ENCODE measurements around the gene IGFL1. TPM values are rescaled to one million over a fixed set of nuclear protein-coding genes. Genes with fewer than 3 reads are reported as not detected.
"Not testable (repeated sequence)": the region's sequence is repeated elsewhere in the genome, so short reads cannot be mapped to it uniquely, and the experiment has no call there.

The IGFL1 gene
- total and polyA plus RNA-seq, 8 donors: 0.50 to 0.88 TPM; not detected in 6

DNA sequence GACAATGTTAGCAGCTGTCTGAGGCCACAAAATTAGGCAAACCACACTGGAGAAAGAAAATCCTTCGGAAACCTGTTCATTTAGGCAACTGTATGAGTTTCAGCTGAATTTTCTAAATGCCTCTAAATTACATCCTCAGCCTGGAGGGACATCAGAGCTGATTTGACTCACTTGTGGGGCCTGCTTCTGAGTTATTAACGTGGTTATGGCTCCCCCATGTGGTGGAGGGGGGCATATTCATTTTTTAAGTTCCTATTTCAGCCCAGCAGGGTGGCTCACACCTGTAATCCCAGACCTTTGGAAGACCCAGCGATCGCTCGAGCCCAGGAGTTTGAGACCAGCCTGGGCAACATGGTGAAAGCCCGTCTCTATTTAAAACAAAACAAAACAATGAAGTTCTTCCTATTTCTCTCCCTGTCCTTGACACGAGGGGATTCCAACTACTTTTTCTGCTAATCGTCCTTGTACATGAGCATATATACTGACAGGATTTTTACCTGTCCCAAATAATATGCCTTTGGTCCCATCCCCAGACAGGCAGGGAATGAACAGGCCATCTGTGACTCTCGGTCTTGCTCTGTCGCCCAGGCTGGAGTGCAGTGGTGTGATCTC, 35.8 kb downstream of the IGFL1 start:
- WGBS, 5 donors: 14 to 22% (median 19%) methylated on average over 10 of the region's 10 CpGs
- TF ChIP-seq EP300 (IDR thresholded peaks at IDR 0.05) (no peak), POLR2AphosphoS5 (IDR thresholded peaks at IDR 0.05) (peak in 1 of 3 donors; percentile 34)
- TF ChIP-seq, protein P1, sequence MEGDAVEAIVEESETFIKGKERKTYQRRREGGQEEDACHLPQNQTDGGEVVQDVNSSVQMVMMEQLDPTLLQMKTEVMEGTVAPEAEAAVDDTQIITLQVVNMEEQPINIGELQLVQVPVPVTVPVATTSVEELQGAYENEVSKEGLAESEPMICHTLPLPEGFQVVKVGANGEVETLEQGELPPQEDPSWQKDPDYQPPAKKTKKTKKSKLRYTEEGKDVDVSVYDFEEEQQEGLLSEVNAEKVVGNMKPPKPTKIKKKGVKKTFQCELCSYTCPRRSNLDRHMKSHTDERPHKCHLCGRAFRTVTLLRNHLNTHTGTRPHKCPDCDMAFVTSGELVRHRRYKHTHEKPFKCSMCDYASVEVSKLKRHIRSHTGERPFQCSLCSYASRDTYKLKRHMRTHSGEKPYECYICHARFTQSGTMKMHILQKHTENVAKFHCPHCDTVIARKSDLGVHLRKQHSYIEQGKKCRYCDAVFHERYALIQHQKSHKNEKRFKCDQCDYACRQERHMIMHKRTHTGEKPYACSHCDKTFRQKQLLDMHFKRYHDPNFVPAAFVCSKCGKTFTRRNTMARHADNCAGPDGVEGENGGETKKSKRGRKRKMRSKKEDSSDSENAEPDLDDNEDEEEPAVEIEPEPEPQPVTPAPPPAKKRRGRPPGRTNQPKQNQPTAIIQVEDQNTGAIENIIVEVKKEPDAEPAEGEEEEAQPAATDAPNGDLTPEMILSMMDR (IDR thresholded peaks at IDR 0.05): peak in 5 of 7 experiments; percentile 76 to 93 (median 90)
- Histone ChIP-seq H3K4me3 (no peak overlapping the region), H3K9me3 (no peaks in the 10 kb centered on the region), H3K36me3 (no peaks in the 10 kb centered on the region), H3K27ac (no peak overlapping the region), H3K4me1 (peaks cover 0 to 14% (median 0%) of the 10 kb centered on the region in 4 donors), H3K27me3 (peaks cover 0 to 70% (median 7%) of the 10 kb centered on the region in 3 donors)
- DNase-seq: peak; percentile 74 to 93
- intact Hi-C loops (cut with DNase I; ENCODE audit: low total_unique reads): no loop called here

DNA sequence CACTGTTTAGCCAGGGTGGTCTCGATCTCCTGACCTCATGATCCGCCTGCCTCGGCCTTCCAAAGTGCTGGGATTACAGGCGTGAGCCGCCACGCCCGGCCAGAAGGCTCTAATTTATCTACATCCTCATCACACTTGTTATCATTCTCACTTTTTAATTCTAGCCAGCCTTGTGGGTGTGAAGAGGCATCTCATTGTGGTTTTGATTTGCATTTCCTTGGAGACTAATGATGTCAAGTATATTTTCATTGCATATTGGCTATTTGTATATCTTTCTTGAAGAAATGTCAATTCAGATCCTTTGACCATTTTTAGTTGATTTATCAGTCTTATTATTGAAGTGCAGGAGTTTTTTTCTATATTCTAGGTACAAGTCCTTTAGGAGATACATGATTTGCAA, 39.6 kb downstream of the IGFL1 start:
- H3K4me1 ChIP-seq: no peaks in the 10 kb centered on the region
- no peak overlapping the region for H3K4me3 ChIP-seq
- 78 to 86% (median 79%) methylated on average over 7 of the region's 7 CpGs for WGBS, 5 donors
- TF ChIP-seq, protein P1 (IDR thresholded peaks at IDR 0.05): no peak
- TF ChIP-seq POLR2A (IDR thresholded peaks at IDR 0.05): no peak
- TF ChIP-seq POLR2AphosphoS5 (IDR thresholded peaks at IDR 0.05): no peak
- no peak for TF ChIP-seq EP300 (IDR thresholded peaks at IDR 0.05)
- no peaks in the 10 kb centered on the region for H3K9me3 ChIP-seq
- H3K27ac ChIP-seq: no peak overlapping the region
- peaks cover 0 to 68% (median 10%) of the 10 kb centered on the region in 3 donors for H3K27me3 ChIP-seq
- intact Hi-C loops (cut with DNase I; ENCODE audit: low total_unique reads): no loop called here
- no peaks in the 10 kb centered on the region for H3K36me3 ChIP-seq
- no peak for DNase-seq

DNA sequence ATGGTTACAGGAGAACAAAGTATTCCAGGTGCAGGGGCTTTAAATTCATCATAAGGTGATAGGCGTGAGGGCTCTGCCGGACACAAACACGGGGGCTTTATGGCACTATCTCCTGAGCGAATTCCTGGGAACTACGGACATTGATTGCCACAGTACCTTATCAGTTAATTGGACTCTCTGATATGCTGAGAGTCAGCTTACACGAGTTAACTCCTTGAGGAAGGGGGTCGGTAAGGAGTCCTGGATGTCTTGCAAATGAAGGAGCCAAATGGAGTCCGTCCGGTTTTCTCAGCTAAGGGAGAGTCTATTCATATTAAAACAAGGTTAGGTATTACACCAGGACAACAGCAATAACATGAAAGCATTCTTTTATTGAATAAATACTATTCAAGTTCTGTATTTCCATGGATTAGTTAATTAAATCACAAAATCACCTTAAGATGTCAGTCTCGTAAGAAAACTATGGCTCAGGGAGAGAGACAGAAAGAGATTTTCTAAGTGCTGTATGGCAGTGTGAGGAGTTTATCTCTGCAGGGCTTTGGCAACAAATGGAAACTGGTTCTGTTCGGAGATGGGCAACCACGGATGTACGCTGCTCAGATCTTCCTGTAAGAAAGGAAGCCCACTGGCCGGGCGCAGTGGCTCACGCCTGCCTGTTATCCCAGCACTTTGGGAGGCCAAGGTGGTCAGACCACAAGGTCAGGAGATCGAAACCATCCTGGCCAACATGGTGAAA, 41.1 kb downstream of the IGFL1 start:
- no peak for DNase-seq
- Histone ChIP-seq H3K9me3 (no peaks in the 10 kb centered on the region), H3K36me3 (no peaks in the 10 kb centered on the region), H3K27me3 (peaks cover 0 to 57% (median 10%) of the 10 kb centered on the region in 3 donors), H3K27ac (no peak overlapping the region), H3K4me3 (no peak overlapping the region), H3K4me1 (no peaks in the 10 kb centered on the region)
- intact Hi-C loops (cut with DNase I; ENCODE audit: low total_unique reads): no loop called here
- TF ChIP-seq POLR2AphosphoS5 (IDR thresholded peaks at IDR 0.05) (no peak), EP300 (IDR thresholded peaks at IDR 0.05) (no peak)
- WGBS, 5 donors: 28 to 37% (median 34%) methylated on average over 17 of the region's 17 CpGs

DNA sequence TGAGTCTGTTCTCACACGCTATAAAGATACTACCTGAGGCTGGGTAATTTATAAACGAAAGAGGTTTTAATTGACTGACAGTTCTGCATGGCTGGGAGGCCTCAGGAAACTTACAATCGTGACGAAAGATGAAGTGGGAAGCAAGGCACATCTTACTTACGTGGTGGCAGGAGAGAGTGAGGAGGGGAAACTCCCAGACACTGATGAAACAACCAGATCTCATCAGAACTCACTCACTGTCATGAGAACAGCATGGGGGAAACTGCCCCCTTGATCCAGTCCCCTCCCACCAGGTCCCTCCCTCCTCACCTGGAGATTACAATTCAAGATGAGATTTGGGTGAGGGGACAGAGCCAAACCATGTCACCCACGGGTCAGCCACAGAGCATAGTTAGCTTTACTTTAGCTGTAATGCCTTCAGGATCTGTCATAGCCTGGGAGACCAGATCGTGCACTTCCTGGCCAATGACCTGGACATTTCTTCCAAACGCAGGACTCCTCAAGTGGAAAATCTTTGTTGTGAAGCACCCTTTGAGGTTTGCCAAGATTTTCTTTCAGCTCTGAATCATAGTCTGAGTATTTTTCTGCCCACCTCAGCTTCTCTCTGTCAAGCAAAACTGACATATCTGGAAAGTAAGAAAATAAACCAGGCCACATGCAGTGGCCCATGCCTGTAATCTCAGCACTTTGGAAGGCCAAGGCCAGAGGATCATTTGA, 42.1 kb downstream of the IGFL1 start:
- intact Hi-C loops (cut with DNase I; ENCODE audit: low total_unique reads): no loop called here
- peaks cover 0 to 52% (median 10%) of the 10 kb centered on the region in 3 donors for H3K27me3 ChIP-seq
- no peaks in the 10 kb centered on the region for H3K9me3 ChIP-seq
- no peaks in the 10 kb centered on the region for H3K36me3 ChIP-seq
- no peaks in the 10 kb centered on the region for H3K4me1 ChIP-seq
- 48 to 70% (median 64%) methylated on average over 8 of the region's 8 CpGs for WGBS, 5 donors
- no peak overlapping the region for H3K4me3 ChIP-seq
- H3K27ac ChIP-seq: no peak overlapping the region
- TF ChIP-seq, protein P1 (IDR thresholded peaks at IDR 0.05): no peak
- TF ChIP-seq POLR2AphosphoS5 (IDR thresholded peaks at IDR 0.05) (no peak), POLR2A (IDR thresholded peaks at IDR 0.05) (no peak), EP300 (IDR thresholded peaks at IDR 0.05) (no peak)
- no peak for DNase-seq

DNA sequence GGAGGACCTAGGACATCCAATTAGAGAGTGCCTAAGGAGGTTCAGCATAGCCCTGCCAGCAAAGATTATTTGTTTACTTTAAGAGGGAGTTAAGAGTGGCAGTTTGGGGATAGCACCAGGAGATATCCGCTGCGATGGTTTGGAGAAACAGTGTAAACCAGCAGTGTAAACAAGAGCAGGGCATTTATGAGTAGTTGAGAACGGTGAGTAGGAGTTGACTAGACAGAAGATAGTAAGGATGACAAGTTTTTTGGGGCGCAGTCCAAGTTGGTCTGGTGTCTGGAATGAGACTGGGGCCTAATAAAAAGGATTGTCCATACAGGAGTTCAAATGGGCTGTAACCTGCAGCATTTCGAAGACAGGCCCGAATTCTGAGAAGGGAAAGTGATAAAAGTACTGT, 44.4 kb downstream of the IGFL1 start:
- H3K4me3 ChIP-seq; H3K36me3 ChIP-seq; H3K9me3 ChIP-seq; intact Hi-C loops (cut with DNase I; ENCODE audit: low total_unique reads); H3K27ac ChIP-seq; H3K4me1 ChIP-seq; DNase-seq: not testable (repeated sequence)
- 67 to 78% (median 73%) methylated on average over 6 of the region's 6 CpGs for WGBS, 5 donors
- peaks cover 0 to 36% (median 10%) of the 10 kb centered on the region in 3 donors for H3K27me3 ChIP-seq

Data from stomach (tissue), 9 donors.